HG03196 (cell line): ENCODE measurements around the gene POU6F2.
"Not testable (repeated sequence)": the region's sequence is repeated elsewhere in the genome, so short reads cannot be mapped to it uniquely, and the experiment has no call there.

Source experiments
- ATAC-seq: cut with Tn5 transposase; IDR thresholded peaks from one replicate; pipeline ENCODE4 v1.9.1; 2021; ENCODE audit not compliant: unreplicated experiment

The POU6F2 gene

DNA sequence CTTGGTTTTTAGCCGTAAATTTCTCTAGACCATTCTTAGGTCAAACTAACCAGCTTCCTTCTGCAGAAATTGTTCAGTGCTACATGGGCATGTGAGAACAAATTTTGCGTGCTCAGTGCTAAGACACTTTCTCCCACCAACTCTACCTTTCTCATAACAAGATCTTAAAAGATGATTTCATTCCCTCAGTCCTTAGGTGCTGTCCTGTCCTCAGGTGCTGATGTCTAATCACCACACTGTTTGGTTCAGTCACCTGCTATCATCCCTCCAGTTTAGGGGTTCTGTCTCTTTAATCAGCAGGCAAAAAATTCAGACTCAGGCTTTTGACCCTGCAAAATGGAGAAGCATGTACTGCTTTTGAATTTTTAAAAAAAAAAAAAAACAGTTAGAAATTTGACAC lies 361.0 kb downstream of the POU6F2 start:
- no peak for ATAC-seq

DNA sequence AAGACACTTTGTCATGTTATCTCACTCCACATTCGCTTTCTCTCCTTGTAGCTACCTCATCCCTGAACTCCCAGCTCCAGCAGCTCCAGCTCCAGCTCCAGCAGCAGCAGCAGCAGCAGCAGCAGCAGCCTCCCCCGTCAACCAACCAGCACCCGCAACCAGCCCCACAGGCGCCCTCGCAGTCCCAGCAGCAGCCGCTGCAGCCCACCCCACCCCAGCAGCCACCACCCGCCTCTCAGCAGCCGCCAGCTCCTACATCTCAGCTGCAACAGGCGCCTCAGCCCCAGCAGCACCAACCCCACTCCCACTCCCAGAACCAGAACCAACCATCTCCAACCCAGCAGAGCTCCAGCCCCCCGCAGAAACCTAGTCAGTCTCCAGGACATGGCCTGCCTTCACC lies 361.9 kb downstream of the POU6F2 start:
- ATAC-seq = no peak

DNA sequence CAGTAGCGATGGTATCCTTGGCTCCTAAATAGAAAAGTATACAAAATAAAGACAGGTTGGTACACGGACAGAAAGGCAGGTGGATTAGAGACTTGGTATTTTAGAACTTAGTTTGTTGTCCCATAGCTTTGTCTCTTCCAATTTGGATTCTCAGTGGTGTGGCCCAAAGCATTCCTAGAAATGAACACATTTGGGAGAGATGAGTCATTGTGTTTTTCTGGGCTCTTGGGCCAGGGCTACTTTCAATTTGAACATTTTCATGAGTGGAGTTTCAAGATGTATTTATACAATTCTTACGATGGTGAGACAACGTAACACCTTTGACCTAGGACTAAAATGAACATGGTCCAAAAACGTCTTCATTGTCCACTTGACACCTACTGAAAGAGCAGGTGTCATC lies 363.4 kb downstream of the POU6F2 start:
- no peak for ATAC-seq

DNA sequence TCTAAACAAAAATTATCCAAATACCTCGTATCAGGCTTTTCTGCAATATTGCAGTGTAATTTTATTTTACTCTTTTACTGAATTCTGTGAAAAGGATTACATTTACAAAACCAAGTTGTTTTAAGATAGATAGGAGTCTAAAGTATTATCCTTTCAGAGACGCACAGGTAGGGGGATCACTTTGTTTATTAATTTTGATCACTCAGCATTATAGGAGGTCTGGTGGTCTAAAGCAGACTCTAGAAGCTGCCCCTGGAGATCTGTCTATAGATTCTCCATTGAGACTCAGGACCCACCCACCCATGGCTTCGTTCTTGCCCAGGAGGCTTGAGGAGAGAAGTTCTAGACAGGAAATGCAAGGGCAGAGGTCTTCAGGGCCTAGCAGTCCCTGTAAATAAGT lies 365.1 kb downstream of the POU6F2 start:
- ATAC-seq = no peak

DNA sequence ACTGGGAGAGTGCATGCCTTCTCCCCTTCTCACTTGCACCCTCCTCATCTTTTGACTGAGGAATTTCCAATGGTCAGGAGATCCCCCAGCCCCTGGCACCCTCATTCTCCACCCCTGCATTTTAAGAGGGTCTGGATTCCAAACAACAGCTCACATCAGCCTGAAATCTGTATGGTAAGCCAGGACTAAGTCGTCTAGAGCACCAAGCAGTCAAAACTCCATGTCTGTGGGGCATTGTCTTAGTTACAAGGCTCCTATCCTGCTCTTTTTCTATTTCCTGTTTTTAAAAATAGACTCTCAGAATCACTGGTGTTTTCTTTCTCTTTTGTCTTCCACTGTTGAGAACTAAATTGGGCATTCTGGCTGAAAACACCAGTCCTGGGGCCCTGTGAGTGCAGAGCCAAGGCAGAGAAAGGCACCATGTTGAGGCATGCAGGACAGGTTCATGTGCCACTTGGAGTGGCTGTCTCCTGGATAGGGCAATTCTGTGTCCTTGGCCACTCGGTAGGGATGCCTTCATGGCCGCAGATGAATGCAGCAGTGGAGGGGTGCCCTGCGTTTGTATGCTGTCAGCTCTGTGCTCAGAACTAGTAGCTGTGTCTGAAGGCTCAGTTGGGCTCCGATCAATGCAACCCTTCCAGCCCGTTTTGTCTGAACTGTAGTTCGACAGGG lies 371.9 kb downstream of the POU6F2 start:
- no peak for ATAC-seq

DNA sequence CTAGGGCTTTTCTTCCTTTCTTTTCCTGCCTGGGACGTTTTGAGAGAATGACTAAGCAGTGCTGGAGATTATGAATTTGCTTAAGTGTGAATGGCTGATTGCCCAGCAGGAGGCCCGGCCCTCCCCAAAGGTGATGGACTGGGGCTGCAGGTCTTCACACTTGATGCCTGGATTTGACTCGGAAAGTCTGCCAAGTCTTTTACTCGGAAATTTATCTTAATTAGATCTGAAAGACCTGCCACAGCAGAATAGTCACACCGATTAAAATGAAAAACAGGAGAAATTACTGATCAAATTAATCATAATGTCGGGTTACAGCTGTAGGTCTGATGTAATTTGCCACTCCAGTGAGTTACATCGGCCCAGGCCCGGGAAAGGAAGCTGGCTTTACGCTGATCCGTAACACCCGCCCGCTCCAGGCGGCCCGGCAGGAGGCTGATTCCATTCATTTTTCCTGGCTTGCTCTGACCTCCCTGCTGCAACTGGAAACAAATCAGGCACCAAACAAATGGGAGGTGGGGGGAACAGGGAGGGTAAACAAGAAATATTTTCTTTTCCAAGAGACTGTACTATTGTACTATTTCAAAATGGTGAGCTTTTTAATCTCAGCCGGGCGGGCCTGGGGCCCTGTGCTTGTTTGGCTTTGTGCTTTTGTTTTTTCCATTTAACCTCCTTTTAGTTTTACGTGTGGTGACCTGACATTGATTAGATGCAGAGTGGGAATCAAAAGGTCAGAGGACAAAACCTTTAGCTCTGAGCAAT lies 376.1 kb downstream of the POU6F2 start:
- ATAC-seq = no peak

DNA sequence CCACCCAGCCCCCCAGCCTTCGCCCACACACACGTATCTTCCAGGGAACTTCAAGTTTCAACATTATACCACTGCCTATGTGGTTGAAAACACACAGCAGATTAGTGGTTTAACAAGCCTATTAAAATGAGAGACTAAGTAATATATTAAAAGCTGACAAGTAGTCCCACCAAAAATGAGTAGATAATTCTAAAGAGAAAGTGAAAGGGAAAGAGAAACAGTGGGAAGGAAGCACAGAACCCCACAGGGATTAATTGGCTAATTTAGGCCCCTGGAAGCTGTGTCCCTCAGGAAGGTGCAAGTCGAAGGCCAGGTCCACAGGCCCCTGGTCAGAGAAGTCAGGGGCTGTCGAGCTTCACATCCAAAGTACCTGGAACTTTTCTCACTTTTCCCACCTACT lies 378.0 kb downstream of the POU6F2 start:
- ATAC-seq = no peak

DNA sequence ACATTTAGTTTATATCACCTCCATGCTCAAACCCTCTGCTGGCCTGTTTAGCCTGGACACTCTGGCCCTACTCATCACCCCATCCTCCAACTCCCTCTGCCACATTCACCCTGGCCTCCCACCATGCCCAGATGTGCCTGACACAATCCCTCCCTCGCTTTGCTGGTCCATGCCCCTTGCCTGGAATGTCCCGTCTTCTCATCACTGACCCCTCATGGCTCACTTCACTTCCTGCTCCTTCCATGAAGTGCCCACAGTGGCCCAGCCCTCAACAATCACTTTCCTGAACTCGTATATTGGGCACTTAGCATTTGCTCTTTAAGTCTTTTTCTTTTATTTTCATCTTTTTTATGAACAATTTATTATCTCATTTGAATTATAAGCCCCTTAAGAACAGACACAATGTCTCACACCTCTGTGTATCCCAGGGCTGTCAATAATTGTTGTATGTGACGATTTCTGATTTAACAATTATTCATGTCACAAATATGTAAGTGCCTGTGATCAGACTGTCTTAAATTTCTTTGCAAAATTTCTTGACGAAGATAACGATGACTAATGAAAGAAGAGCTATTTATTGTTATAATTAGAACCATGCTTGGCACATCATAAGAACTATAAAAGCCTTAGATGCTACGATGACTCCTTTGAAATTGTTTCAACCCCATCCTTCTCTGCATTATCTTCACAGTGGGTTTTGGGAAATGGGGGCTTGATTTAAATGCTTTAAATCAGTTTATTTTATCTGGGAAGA lies 378.6 kb downstream of the POU6F2 start:
- ATAC-seq = no peak

DNA sequence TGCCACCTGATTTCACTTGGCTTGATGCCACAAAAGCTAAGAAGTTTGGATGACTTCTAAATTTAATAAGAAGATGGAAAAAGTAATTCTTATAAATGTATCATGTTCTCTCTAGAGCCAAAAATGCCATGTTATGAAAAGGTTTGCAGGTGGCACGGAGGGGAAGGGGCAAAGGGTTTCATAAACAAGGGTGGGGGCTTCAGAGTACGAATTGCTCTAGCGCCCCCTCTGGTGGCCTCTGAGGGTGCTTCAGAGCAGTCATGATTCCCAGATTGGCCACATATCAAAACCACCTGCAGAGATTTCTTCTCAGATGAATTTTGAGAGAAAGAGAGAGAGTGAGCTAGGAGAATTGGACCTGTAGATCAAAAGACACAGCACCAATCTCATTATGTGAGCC lies 379.9 kb downstream of the POU6F2 start:
- ATAC-seq = no peak

DNA sequence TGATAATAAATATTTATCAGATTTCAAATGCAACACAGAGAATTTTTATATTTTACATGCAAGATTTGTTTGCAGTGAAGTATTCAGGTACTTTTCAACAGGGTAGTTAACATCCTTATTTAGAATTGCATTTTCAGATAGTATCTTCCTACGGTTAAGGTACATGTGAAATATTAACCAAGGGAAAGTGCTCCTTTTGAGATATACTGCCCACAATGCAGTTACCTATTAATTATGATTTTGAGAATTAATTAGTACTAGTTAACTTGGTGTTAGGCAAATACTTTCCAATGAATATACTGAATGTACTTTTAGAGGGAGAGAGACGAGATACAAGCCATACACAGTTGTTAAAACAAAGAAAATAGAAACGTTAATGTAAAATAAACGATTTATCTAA lies 382.3 kb downstream of the POU6F2 start:
- peak; percentile 72 for ATAC-seq

DNA sequence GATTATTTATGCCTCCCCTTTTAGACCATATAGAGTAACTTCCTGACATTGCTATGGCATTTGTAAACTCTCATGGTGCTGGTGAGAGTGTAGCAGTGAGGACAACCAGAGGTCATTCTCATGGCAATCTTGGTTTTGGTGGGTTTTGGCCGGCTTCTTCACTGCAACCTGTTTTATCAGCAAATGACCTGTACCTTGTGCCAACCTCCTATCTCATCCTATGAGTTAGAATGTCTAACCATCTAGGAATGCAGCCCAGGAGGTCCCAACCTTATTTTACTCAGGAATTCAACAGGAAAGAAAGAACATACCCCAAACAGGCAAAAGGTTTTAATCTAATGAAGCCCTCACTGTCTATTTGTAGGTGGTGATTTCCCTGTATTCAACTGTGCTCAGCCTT lies 383.1 kb downstream of the POU6F2 start:
- ATAC-seq = no peak

DNA sequence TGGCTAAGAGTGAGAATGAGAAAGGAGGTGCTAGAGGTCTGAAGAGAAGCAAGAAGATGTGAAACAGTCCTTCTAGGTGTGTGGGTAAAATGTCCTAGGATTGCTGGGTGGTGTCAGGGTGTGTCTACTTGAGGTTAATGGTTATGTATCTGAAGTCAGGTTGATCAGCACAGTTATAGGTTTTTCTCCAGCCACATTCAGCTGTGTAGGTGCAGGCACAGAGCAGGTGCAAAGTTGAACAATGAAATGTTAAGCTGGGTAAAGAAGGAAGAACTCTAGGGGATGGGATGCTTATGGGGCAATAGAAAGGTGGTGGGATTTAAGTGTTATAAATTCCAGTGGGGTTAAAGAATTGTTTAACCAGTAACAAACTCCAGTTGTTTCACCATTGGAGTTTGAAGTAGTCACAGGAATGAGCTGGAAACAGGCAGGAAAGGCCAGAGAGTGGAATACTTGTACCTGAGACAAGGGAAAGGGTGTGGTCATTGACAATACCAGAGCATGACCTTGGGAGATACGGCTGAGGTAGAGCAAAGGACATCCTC lies 388.1 kb downstream of the POU6F2 start:
- ATAC-seq = no peak

DNA sequence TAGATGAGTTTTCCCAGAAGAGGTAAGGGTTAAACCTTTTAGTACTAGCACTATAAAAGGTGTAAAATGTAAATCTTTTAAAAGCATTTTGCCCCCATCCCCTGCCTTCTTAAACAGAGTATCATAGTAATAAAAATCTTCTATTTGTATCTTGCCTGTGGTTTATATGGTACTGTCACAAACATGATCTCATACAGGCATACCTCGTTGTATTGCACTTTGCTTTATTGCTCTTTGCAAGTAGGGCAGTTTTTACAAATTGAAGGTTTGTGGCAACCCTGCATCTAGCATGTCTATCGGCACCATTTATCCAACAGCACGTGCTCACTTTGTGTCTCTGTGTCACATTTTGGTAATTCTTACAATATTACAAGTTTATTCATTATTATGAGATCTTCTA lies 389.7 kb downstream of the POU6F2 start:
- no peak for ATAC-seq

DNA sequence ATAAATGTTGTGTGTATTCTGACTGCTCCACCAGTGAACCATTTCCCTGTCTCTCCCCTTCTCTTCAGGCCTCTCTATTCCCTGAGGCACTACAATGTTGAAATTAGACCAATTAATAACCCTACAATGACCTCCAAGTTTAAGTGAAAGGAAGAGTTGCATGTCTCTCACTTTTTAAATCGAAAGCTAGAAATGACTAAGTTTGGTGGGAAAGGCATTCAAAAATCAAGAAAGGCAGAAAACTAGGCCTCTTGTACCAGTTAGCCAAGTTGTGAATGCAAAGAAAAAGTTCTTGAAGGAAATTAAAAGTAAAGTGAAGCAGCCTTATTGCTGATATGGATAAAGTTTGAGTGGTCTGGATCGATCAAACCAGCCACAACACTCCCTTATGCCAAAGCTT lies 390.2 kb downstream of the POU6F2 start:
- ATAC-seq = no peak

DNA sequence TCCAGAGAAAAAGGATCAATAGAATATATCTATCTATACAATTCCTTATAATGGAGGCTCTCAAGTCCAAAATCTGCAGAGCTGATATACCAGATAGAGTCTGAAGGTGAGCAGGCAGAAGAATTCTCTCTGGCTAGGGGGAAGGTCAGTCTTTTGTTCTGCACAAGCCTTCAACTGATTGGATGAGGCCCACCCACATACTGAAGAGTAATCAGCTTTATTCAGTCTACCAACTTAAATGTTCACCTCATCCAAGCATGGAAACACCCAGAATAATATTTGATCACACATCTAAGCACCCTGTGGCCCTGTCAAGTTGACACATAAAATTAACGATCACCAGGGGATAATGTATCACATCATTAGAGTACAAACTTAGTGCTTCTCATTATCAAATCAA lies 394.7 kb downstream of the POU6F2 start:
- no peak for ATAC-seq

DNA sequence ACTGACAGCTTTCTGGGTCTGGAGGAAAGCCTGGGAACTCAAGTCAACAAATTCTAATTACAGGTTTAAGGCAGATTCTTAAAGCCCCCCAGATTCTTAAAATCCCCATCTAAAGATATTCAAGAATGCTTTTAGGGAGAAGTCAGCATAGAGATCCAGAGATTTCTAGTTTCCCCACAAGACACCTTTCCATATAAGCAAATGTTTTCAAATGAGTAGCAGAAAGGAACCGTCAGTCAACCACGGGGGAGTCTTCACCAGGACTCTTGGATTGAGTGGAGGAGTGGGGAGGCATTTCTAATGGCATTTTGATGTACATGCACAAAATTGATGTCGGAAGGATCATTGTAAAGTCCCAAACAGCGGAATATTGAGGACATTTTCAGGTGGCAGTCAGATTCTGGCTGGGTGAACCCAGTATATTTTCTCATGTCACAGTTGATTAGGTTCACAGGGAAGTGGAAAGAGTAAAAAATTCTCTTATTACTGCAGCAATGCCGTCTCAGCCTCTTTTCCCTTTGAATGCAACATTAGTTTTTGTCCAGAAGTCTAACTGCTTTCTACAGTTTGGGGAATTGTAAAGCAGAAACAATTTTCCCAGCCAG lies 396.8 kb downstream of the POU6F2 start:
- ATAC-seq = no peak

DNA sequence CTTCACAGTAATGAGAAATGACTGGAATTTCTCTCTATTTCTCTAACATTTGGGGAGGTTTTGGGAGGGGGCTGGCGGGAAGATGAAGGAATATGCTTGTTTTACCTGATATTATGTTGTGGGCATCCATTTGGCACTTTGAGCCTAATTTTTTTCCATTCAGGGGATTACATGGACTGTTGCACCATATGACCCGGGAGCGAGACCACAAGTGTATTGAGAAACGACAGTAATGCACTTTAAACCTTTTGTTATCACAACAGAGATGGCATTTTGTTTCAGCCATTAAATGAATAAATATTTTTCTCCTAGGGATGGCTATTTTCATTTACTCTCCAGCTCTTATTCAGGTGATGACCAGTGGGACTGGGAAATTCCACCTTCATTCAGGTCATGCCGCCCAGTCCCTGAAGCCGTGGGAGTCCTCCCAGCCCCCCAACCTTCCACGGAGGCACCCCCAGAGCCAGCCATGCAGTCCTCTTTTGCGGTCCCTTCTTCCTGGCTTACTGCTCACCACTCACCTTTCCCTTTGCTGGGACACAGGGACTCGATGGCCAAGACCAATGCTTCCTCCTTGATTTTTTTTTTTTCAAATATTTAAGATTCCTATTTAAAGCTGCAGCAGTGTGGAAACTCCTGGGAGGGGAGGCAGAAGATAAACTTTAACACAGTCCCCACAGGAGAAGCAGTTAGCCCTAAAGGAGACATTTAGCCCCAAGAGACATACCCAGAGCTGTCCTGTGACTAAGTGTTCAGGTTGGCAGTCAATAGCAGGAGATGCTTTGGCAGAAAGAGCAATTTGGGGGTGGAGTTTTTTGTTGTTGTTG lies 397.6 kb downstream of the POU6F2 start:
- no peak for ATAC-seq

DNA sequence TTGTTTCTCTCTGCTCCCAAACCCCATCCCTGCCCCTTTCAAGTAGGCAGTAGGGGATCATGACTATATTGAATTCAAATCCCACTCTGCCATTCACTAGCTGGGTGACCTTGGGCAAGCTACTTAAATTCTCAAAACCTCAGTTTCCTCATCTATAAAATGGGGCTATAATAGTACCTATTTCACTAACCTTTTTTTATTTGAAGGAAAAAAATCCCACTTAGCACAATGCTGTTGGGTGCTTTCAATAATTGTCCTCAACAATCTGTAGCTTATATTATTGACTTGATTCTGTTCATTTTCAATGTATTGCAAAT lies 398.1 kb downstream of the POU6F2 start:
- ATAC-seq = no peak

DNA sequence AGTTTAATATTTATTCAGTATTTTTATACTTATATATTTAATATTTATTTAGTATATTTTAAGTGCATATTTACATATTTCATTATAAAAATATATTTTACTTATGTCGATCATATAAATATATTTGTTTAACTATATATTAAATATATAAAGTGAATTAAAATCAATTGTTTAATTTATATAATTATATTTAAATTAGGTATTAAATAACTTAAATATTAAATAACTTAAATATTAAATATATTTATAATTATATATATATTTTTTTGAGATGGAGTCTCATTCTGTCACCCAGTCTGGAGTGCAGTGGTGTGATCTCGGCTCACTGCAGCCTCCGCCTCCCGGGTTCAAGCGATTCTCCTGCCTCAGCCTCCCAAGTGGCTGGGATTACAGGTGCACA lies 399.2 kb downstream of the POU6F2 start:
- not testable (repeated sequence) for ATAC-seq

DNA sequence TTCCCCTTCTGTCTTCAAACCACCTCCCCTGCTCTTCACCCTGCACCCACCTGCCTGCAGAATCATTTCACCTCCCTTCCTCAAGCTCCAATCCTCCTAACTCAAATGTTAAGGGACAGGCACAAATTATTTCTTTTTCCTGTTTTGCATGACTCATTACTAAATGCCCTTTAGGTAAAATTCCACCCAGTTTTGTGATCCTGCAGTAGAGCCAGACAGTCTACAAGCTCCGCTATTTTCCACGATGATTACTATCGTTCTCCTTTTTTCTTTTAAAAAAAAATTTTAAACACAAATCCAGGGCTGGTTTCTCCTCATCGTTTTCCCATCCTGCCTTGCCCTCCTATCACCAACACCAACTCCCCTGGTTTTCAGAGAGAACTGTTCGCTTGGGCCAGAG lies 401.7 kb downstream of the POU6F2 start:
- no peak for ATAC-seq

DNA sequence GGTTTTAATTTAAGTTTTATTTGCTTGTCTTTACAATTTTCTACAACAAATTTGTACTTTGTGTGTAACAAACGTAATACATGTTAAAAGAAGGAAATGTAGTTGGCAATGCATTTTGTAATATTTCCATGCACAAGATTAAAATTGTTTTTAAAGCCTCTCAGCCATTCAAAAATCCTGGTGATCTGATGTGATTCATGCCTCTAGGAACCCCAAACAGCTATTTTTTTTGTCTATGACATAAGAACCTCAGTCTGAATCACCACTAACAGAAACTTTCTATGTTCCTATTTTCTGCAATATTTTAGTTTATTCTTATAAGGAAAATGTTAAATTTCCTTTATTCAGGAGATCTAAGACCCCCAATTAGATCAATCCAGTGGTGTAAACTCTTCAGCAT lies 405.4 kb downstream of the POU6F2 start:
- no peak for ATAC-seq
